Activated CD4-positive, alpha-beta T cell treated with anti-CD3 and anti-CD28 coated beads, Interleukin-2, amount 50 U/mL, for 24 hours (primary cell): ENCODE results near the gene WDR83.
"Not testable (repeated sequence)": the region's sequence is repeated elsewhere in the genome, so short reads cannot be mapped to it uniquely, and the experiment has no call there.

Experiments used
- DNase-seq, 2 donors: peaks; one replicate each; pipeline ENCODE4 v3.0.0-alpha.2; 2020; ENCODE audit warnings: low read depth in 1 of 2, low spot score in 1 of 2

Gene WDR83

GRCh38 chr19:12681074-12681987, 14.7 kb downstream of the WDR83 start, which contains the start of gene DHPS:
DHPS (minus strand) TSS chr19:12681880; CDS start chr19:12681766, 114 bp downstream.
- DNase-seq, result peak; percentile 73 to 91

- no peak for DNase-seq
Measured at GRCh38 chr19:12685831-12686230, 19.2 kb downstream of the WDR83 start.

GRCh38 chr19:12687496-12688196, 21.0 kb downstream of the WDR83 start, which contains the start of gene GNG14:
GNG14 (plus strand) TSS chr19:12687998; CDS start chr19:12688049, 51 bp downstream.
- no peak for DNase-seq

- DNase-seq, result no peak
Measured at GRCh38 chr19:12689012-12689411, 22.4 kb downstream of the WDR83 start.

- DNase-seq, result no peak
Measured at GRCh38 chr19:12689581-12690216, 23.1 kb downstream of the WDR83 start.

GRCh38 chr19:12692960-12693359, 26.4 kb downstream of the WDR83 start:
- no peak for DNase-seq

GRCh38 chr19:12694641-12695040, 28.0 kb downstream of the WDR83 start:
- no peak for DNase-seq

- no peak for DNase-seq
Measured at GRCh38 chr19:12695096-12695495, 28.5 kb downstream of the WDR83 start.

GRCh38 chr19:12695514-12695913, 28.9 kb downstream of the WDR83 start:
- no peak for DNase-seq

GRCh38 chr19:12695997-12696365, 29.4 kb downstream of the WDR83 start:
- no peak for DNase-seq

- peak; percentile 97 to 98 for DNase-seq
Measured at GRCh38 chr19:12696366-12697335, 30.0 kb downstream of the WDR83 start, which contains the start of gene FBXW9. FBXW9 (minus strand) TSS chr19:12696631; CDS start chr19:12696581, 50 bp downstream.

- DNase-seq, result not testable (repeated sequence)
Measured at GRCh38 chr19:12697425-12697824, 30.8 kb downstream of the WDR83 start.

- DNase-seq, result no peak
Measured at GRCh38 chr19:12698138-12698537, 31.5 kb downstream of the WDR83 start.

- DNase-seq, result no peak
Measured at GRCh38 chr19:12701596-12702282, 35.1 kb downstream of the WDR83 start.

GRCh38 chr19:12703046-12703445, 36.4 kb downstream of the WDR83 start:
- DNase-seq, result no peak

- DNase-seq, result no peak
Measured at GRCh38 chr19:12705169-12705568, 38.6 kb downstream of the WDR83 start.

GRCh38 chr19:12705654-12706331, 39.2 kb downstream of the WDR83 start:
- no peak for DNase-seq

GRCh38 chr19:12706332-12706718, 39.7 kb downstream of the WDR83 start:
- no peak for DNase-seq

GRCh38 chr19:12708641-12709040, 42.0 kb downstream of the WDR83 start:
- no peak for DNase-seq
